HG02885 (cell line): ENCODE data around the gene CYB561D2.

ENCODE experiments used
- ATAC-seq: cut with Tn5 transposase; IDR thresholded peaks from one replicate; pipeline ENCODE4 v1.9.1; 2021; ENCODE audit warnings: mild to moderate bottlenecking; ENCODE audit not compliant: unreplicated experiment, poor library complexity

CYB561D2 gene

GRCh38 chr3:50323092-50323600 lies 27.5 kb upstream of the CYB561D2 start:
- ATAC-seq = no peak

GRCh38 chr3:50323614-50324199 lies 27.0 kb upstream of the CYB561D2 start:
- no peak for ATAC-seq

GRCh38 chr3:50324351-50325112 lies 26.1 kb upstream of the CYB561D2 start:
- ATAC-seq = no peak

- ATAC-seq = no peak
Measured at GRCh38 chr3:50325113-50325480, 25.6 kb upstream of the CYB561D2 start.

- ATAC-seq = no peak
Measured at GRCh38 chr3:50325497-50326181, 25.0 kb upstream of the CYB561D2 start.

GRCh38 chr3:50326182-50326541 lies 24.5 kb upstream of the CYB561D2 start:
- no peak for ATAC-seq

GRCh38 chr3:50327129-50327528 lies 23.5 kb upstream of the CYB561D2 start:
- ATAC-seq = no peak

GRCh38 chr3:50327943-50328691 lies 22.5 kb upstream of the CYB561D2 start, which contains the start of gene TUSC2:
Gene TUSC2 (minus strand): TSS chr3:50328223. CDS start chr3:50328099, 124 bp downstream.
- ATAC-seq = peak; percentile 91

- no peak for ATAC-seq
Measured at GRCh38 chr3:50330330-50330729, 20.3 kb upstream of the CYB561D2 start.

- ATAC-seq = no peak
Measured at GRCh38 chr3:50331364-50331907, 19.2 kb upstream of the CYB561D2 start.

- no peak for ATAC-seq
Measured at GRCh38 chr3:50333744-50334328, 16.8 kb upstream of the CYB561D2 start.

GRCh38 chr3:50334339-50335075 lies 16.2 kb upstream of the CYB561D2 start:
- no peak for ATAC-seq

- ATAC-seq = peak; percentile 35
Measured at GRCh38 chr3:50336452-50337174, 14.0 kb upstream of the CYB561D2 start.

GRCh38 chr3:50337175-50337861 lies 13.3 kb upstream of the CYB561D2 start:
- ATAC-seq = peak; percentile 81

- ATAC-seq = no peak
Measured at GRCh38 chr3:50338965-50339364, 11.7 kb upstream of the CYB561D2 start.

- no peak for ATAC-seq
Measured at GRCh38 chr3:50339485-50340146, 11.0 kb upstream of the CYB561D2 start.

- ATAC-seq = no peak
Measured at GRCh38 chr3:50340147-50340447, 10.6 kb upstream of the CYB561D2 start.
